K562 (cell line): ENCODE data around the gene POLR2L. TPM values are rescaled to one million over a fixed set of nuclear protein-coding genes. Genes with fewer than 3 reads are reported as not detected.

ENCODE experiments used
- ARHGAP35 ChIP-seq: fragments of 450-650 bp; IDR thresholded peaks from 2 replicates; pipeline ENCODE4 v1.6.1; 2018; ENCODE audit not compliant: partially characterized antibody
- BACH1 ChIP-seq: fragments of 200-800 bp; sonication (Bioruptor generic); IDR thresholded peaks from 2 replicates; pipeline ENCODE4 v1.6.1; 2016; ENCODE audit warnings: missing genetic modification characterization, missing compliant biosample characterization
- HDAC1 ChIP-seq, 2 experiments: fragments of 450-650 bp; IDR thresholded peaks; 2 replicates each; pipeline ENCODE4 v1.6.1; 2016 to 2017; ENCODE audit warnings: inconsistent platforms in 1 of 2, mild to moderate bottlenecking in 1 of 2, moderate library complexity in 1 of 2
- MAZ ChIP-seq, 2 experiments: fragments of 450-650 bp in 1 of 2; sonication (generic) in 1 of 2; formaldehyde crosslinking; IDR thresholded peaks in 1 of 2; conservative IDR thresholded peaks in 1 of 2; 2 replicates each; pipeline versions ENCODE4 v1.4.0 to v1.5.0; 2020; ENCODE audit warnings: mild to moderate bottlenecking in 1 of 2, missing genetic modification reagents in 1 of 2
- MTF1 ChIP-seq: fragments of 250-450 bp; sonication (Bioruptor Pico); IDR thresholded peaks from 2 replicates; pipeline ENCODE4 v1.9.0; 2021; ENCODE audit warnings: moderate library complexity, mild to moderate bottlenecking, inconsistent platforms, borderline replicate concordance
- MXI1 ChIP-seq: IDR thresholded peaks from 2 replicates; pipeline ENCODE4 v1.6.1; 2011; ENCODE audit warnings: low read depth, mild to moderate bottlenecking, improper control_type of control experiment, low read length
- NBN ChIP-seq: fragments of 450-650 bp; IDR thresholded peaks from 2 replicates; pipeline ENCODE4 v1.6.1; 2016; ENCODE audit warnings: low read depth, mild to moderate bottlenecking
- PCBP1 ChIP-seq: fragments of 200-400 bp; formaldehyde crosslinking; IDR thresholded peaks from 2 replicates; pipeline ENCODE4 v1.6.1; 2018; ENCODE audit warnings: mild to moderate bottlenecking, low read depth, low read length; ENCODE audit not compliant: poor library complexity, severe bottlenecking
- PML ChIP-seq: IDR thresholded peaks from 2 replicates; pipeline ENCODE4 v1.6.1; 2012; ENCODE audit warnings: low read length, inconsistent platforms
- POLR2AphosphoS5 ChIP-seq: IDR thresholded peaks from 2 replicates; pipeline ENCODE4 v1.6.1; 2011; ENCODE audit warnings: mild to moderate bottlenecking, low read depth, low read length, moderate library complexity; ENCODE audit not compliant: control insufficient read depth, insufficient read depth
- SIN3B ChIP-seq: fragments of 450-650 bp; IDR thresholded peaks from 2 replicates; pipeline ENCODE4 v1.6.1; 2017; ENCODE audit warnings: low read depth, mild to moderate bottlenecking, moderate library complexity
- SMAD4 ChIP-seq: fragments of 250-450 bp; sonication (Bioruptor Pico); conservative IDR thresholded peaks from 2 replicates; pipeline ENCODE4 v1.8.0; 2021; ENCODE audit warnings: inconsistent platforms, mild to moderate bottlenecking, moderate library complexity
- SMARCC2 ChIP-seq: fragments of 450-650 bp; IDR thresholded peaks from 2 replicates; pipeline ENCODE4 v1.6.1; 2017; ENCODE audit warnings: antibody characterized with exemption, moderate library complexity, mild to moderate bottlenecking, low read depth
- SP1 ChIP-seq: sonication (generic); formaldehyde crosslinking; IDR thresholded peaks from 2 replicates; pipeline ENCODE4 v1.8.1; 2022; ENCODE audit warnings: mild to moderate bottlenecking, missing genetic modification reagents
- polyA plus RNA-seq, 8 experiments: library from polyadenylated mRNA; depleted of rRNA in 4 of 8; stranded (reverse) in 5 of 8; unstranded in 3 of 8; fragments of >200 nt; fragmentation: Nextera tagmentation in 2 of 8; fragmentation: Illumina TruSeq in 1 of 8; extraction: Ambion mirVana in 2 of 8; extraction: Trizol in 1 of 8; gene quantifications; 2 replicates each; pipeline versions ENCODE4 v1.2.1 to v1.2.3, GENCODE V29; 2011 to 2014; ENCODE audit warnings: inconsistent platforms in 1 of 8, missing spikeins in 1 of 8
- total RNA-seq, 7 experiments: library from RNA; depleted of rRNA in 6 of 7; stranded (reverse); fragments of >200 nt in 6 of 7; fragmentation: Illumina TruSeq in 2 of 7; extraction: Trizol in 2 of 7; gene quantifications; 2 replicates each; pipeline versions ENCODE4 v1.2.1 to v1.2.3, GENCODE V29; 2011 to 2021; ENCODE audit warnings: low replicate concordance in 1 of 7
- TF ChIP-seq, protein P1 (sequence below): sonication (generic); formaldehyde crosslinking; IDR thresholded peaks from 2 replicates; pipeline ENCODE4 v1.8.1; 2023; ENCODE audit warnings: mild to moderate bottlenecking, missing genetic modification reagents
- TF ChIP-seq, protein P2 (sequence below): fragments of 450-650 bp; formaldehyde crosslinking; IDR thresholded peaks from 2 replicates; pipeline ENCODE4 v1.4.0; 2022; ENCODE audit warnings: mild to moderate bottlenecking, moderate library complexity
- TF ChIP-seq, protein P3 (sequence below), 2 experiments: IDR thresholded peaks; 2 replicates each; pipeline ENCODE4 v1.6.1; 2012; ENCODE audit warnings: improper control_type of control experiment in 2 of 2, low read depth in 2 of 2, low read length in 2 of 2, borderline replicate concordance in 1 of 2
- TF ChIP-seq, protein P4 (sequence below): fragments of 450-650 bp; IDR thresholded peaks from 2 replicates; pipeline ENCODE4 v1.7.1; 2018; ENCODE audit warnings: mild to moderate bottlenecking, low read depth; ENCODE audit not compliant: partially characterized antibody

The POLR2L gene
- total and polyA plus RNA-seq, 9 of the 15 experiments (the other 6 are each of a cell fraction or from before 2014, with no cell fraction given): 38.3 to 688 (median 108) TPM

DNA sequence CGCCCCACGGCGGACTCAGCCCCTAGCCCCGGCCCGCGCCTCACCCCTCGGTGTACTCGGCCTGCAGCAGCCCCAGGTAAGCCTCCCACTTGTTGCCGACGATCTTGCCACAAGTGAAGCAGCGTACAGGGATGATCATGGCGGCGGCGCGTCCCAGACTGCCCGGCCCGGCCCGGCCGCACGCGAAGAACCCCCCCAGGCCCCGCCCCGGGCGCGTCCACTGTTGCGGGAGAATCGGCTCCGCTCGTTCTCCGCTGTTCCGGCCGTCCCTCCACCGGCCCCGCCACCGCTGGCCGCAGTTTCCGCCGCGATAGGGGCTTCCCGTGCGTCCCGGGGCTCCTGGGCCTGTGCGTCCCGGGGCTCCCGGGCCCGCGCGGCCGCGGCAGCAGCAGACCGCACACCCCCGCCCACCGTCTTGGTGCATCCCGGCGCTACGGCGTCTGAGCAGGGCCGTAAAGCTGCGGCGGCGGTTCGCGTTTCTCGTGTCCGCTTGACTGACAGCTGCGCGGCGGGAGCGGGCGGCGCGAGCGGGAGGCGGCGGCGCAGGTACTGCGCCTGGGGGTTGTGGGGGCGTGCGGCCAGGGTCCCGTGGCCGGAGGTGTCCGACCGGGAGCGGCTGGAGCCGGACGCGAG is at the start of gene POLR2L, which contains the start of gene TSPAN4 (continued):
- TF ChIP-seq, protein P1, sequence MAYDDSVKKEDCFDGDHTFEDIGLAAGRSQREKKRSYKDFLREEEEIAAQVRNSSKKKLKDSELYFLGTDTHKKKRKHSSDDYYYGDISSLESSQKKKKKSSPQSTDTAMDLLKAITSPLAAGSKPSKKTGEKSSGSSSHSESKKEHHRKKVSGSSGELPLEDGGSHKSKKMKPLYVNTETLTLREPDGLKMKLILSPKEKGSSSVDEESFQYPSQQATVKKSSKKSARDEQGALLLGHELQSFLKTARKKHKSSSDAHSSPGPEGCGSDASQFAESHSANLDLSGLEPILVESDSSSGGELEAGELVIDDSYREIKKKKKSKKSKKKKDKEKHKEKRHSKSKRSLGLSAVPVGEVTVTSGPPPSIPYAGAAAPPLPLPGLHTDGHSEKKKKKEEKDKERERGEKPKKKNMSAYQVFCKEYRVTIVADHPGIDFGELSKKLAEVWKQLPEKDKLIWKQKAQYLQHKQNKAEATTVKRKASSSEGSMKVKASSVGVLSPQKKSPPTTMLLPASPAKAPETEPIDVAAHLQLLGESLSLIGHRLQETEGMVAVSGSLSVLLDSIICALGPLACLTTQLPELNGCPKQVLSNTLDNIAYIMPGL (CRISPR knock-in tag): peak; percentile 96
- TF ChIP-seq ARHGAP35 (no peak), MAZ (CRISPR knock-in tag; conservative IDR thresholded peaks at IDR 0.05 in 1 of 2, IDR thresholded peaks at IDR 0.05 in 1 of 2) (peak; percentile 11 to 97; a peak in 3 of 4 replicates), MXI1 (peak; percentile 90), SMAD4 (CRISPR knock-in tag) (peak; percentile 73), NBN (no peak), POLR2AphosphoS5 (peak; percentile 86), MTF1 (CRISPR knock-in tag) (no peak), HDAC1 (IDR thresholded peaks at IDR 0.05) (peak; percentile 13 to 88; a peak in 2 of 4 replicates), SIN3B (peak; percentile 88), BACH1 (tag) (no peak), PCBP1 (peak; percentile 91), PML (peak; percentile 44; the same call in 1 of the 2 replicates), SMARCC2 (no peak), SP1 (CRISPR knock-in tag) (peak; percentile 61; the same call in 1 of the 2 replicates)
- TF ChIP-seq, protein P2, sequence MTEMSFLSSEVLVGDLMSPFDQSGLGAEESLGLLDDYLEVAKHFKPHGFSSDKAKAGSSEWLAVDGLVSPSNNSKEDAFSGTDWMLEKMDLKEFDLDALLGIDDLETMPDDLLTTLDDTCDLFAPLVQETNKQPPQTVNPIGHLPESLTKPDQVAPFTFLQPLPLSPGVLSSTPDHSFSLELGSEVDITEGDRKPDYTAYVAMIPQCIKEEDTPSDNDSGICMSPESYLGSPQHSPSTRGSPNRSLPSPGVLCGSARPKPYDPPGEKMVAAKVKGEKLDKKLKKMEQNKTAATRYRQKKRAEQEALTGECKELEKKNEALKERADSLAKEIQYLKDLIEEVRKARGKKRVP (CRISPR knock-in tag): 0 out of 2 replicates have a peak, but pooled peaks have one; percentile 14
- TF ChIP-seq, protein P3, sequence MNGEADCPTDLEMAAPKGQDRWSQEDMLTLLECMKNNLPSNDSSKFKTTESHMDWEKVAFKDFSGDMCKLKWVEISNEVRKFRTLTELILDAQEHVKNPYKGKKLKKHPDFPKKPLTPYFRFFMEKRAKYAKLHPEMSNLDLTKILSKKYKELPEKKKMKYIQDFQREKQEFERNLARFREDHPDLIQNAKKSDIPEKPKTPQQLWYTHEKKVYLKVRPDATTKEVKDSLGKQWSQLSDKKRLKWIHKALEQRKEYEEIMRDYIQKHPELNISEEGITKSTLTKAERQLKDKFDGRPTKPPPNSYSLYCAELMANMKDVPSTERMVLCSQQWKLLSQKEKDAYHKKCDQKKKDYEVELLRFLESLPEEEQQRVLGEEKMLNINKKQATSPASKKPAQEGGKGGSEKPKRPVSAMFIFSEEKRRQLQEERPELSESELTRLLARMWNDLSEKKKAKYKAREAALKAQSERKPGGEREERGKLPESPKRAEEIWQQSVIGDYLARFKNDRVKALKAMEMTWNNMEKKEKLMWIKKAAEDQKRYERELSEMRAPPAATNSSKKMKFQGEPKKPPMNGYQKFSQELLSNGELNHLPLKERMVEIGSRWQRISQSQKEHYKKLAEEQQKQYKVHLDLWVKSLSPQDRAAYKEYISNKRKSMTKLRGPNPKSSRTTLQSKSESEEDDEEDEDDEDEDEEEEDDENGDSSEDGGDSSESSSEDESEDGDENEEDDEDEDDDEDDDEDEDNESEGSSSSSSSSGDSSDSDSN (IDR thresholded peaks at IDR 0.05; ENCODE audit: borderline replicate concordance in 1 of 2, low read depth in 2 of 2, low read length in 2 of 2): peak in 1 of 2 experiments; percentile 28; a peak in 1 of 4 replicates
- TF ChIP-seq, protein P4, sequence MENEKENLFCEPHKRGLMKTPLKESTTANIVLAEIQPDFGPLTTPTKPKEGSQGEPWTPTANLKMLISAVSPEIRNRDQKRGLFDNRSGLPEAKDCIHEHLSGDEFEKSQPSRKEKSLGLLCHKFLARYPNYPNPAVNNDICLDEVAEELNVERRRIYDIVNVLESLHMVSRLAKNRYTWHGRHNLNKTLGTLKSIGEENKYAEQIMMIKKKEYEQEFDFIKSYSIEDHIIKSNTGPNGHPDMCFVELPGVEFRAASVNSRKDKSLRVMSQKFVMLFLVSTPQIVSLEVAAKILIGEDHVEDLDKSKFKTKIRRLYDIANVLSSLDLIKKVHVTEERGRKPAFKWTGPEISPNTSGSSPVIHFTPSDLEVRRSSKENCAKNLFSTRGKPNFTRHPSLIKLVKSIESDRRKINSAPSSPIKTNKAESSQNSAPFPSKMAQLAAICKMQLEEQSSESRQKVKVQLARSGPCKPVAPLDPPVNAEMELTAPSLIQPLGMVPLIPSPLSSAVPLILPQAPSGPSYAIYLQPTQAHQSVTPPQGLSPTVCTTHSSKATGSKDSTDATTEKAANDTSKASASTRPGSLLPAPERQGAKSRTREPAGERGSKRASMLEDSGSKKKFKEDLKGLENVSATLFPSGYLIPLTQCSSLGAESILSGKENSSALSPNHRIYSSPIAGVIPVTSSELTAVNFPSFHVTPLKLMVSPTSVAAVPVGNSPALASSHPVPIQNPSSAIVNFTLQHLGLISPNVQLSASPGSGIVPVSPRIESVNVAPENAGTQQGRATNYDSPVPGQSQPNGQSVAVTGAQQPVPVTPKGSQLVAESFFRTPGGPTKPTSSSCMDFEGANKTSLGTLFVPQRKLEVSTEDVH: no peak
